ENCODE results near the gene APCDD1L. TPM values are rescaled to one million over a fixed set of nuclear protein-coding genes. Genes with fewer than 3 reads are reported as not detected.

APCDD1L gene
- total RNA-seq, 4 donors from 2014 or later = 0.38 to 0.44 (median 0.41) TPM; not detected in 1

- H3K36me3 ChIP-seq = no peaks in the 10 kb centered on the region
- intact Hi-C loops (cut with DNase I) = no loop called here
- no peaks in the 10 kb centered on the region for H3K27me3 ChIP-seq
- H3K4me3 ChIP-seq = no peak overlapping the region
- H3K9me3 ChIP-seq = peaks cover 0 to 3% (median 0%) of the 10 kb centered on the region in 3 donors
- no peak overlapping the region for H3K27ac ChIP-seq
- 91 to 96% methylated on average over 5 to 6 of the region's 6 CpGs for WGBS, 2 donors
- TF ChIP-seq CTCF (IDR thresholded peaks at IDR 0.05) = no peak
- TF ChIP-seq POLR2A (IDR thresholded peaks at IDR 0.05) = no peak
- no peaks in the 10 kb centered on the region for H3K4me1 ChIP-seq
- DNase-seq = no peak
Measured at GRCh38 chr20:58496429-58496769, 18.8 kb downstream of the APCDD1L start.

- no peaks in the 10 kb centered on the region for H3K9me3 ChIP-seq
- no peak overlapping the region for H3K27ac ChIP-seq
- no peaks in the 10 kb centered on the region for H3K36me3 ChIP-seq
- TF ChIP-seq CTCF (IDR thresholded peaks at IDR 0.05) (no peak), POLR2A (IDR thresholded peaks at IDR 0.05) (no peak)
- no peak for DNase-seq
- 75 to 82% methylated on average over 2 to 7 of the region's 15 CpGs for WGBS, 2 donors
- intact Hi-C loops (cut with DNase I) = no loop called here
- H3K27me3 ChIP-seq = no peaks in the 10 kb centered on the region
- no peak overlapping the region for H3K4me3 ChIP-seq
- H3K4me1 ChIP-seq = no peaks in the 10 kb centered on the region
Measured at GRCh38 chr20:58495623-58496428, 19.4 kb downstream of the APCDD1L start.

GRCh38 chr20:58494923-58495622 lies 20.1 kb downstream of the APCDD1L start:
- DNase-seq = no peak
- intact Hi-C loops (cut with DNase I) = no loop called here

GRCh38 chr20:58492795-58493524 lies 22.2 kb downstream of the APCDD1L start:
- intact Hi-C loops (cut with DNase I) = no loop called here
- TF ChIP-seq CTCF (IDR thresholded peaks at IDR 0.05) (no peak), POLR2A (IDR thresholded peaks at IDR 0.05) (no peak)
- whole genome bisulfite sequencing, 2 donors = 66 to 67% methylated on average over 4 of the region's 4 CpGs
- H3K27ac ChIP-seq = no peak overlapping the region
- DNase-seq = no peak
- no peaks in the 10 kb centered on the region for H3K27me3 ChIP-seq
- H3K9me3 ChIP-seq = no peaks in the 10 kb centered on the region
- H3K36me3 ChIP-seq = no peaks in the 10 kb centered on the region
- H3K4me3 ChIP-seq = no peak overlapping the region
- H3K4me1 ChIP-seq = no peaks in the 10 kb centered on the region

More at GRCh38 chr20:58494923-58495622, 20.1 kb downstream of the APCDD1L start:
- TF ChIP-seq CTCF (IDR thresholded peaks at IDR 0.05) = no peak
- TF ChIP-seq POLR2A (IDR thresholded peaks at IDR 0.05) = no peak
- no peaks in the 10 kb centered on the region for H3K9me3 ChIP-seq
- H3K4me3 ChIP-seq = no peak overlapping the region
- H3K27me3 ChIP-seq = no peaks in the 10 kb centered on the region
- H3K4me1 ChIP-seq = no peaks in the 10 kb centered on the region
- H3K27ac ChIP-seq = no peak overlapping the region
- no peaks in the 10 kb centered on the region for H3K36me3 ChIP-seq
- WGBS, 2 donors = 77 to 81% methylated on average over 5 to 10 of the region's 13 CpGs

All from esophagus squamous epithelium (tissue), 5 donors.